Right cardiac atrium (tissue), 5 donors: ENCODE results near the gene ACTR2. TPM values are rescaled to one million over a fixed set of nuclear protein-coding genes. Genes with fewer than 3 reads are reported as not detected.

Experiments
- ATAC-seq, 2 donors: fragments of 200-7000 bp; cut with Tn5 transposase; one replicate each; pipeline versions ENCODE4 v1.8.0 to v1.9.1; 2020; ENCODE audit warnings: moderate library complexity in 2 of 2, mild to moderate bottlenecking in 1 of 2
- DNase-seq, 3 donors: peaks; one replicate each; pipeline ENCODE4 v3.0.0-alpha.2; 2020
- H3K27ac ChIP-seq: one replicate; pipeline ENCODE4 v1.5.1; 2013; ENCODE audit warnings: mild to moderate bottlenecking, low read length, control low read depth, moderate library complexity
- H3K27me3 ChIP-seq: one replicate; pipeline ENCODE4 v1.6.1; 2013; ENCODE audit not compliant: control insufficient read depth, insufficient read depth
- H3K4me1 ChIP-seq: one replicate; pipeline ENCODE4 v1.6.1; 2013; ENCODE audit warnings: low read length; ENCODE audit not compliant: control insufficient read depth, insufficient read depth
- H3K4me3 ChIP-seq: one replicate; pipeline ENCODE4 v1.5.1; 2013; ENCODE audit warnings: low read length, control low read depth
- H3K9me3 ChIP-seq: one replicate; pipeline ENCODE4 v1.6.1; 2013; ENCODE audit warnings: low read length; ENCODE audit not compliant: control insufficient read depth
- WGBS: extraction: QIAGEN DNeasy Blood & Tissue Kit; methylation state at CpG from one replicate; pipeline ENCODE4 v1.1.7; 2013; 5-methylcytosine and 5-hydroxymethylcytosine counted together
- intact Hi-C, 4 donors: fragments of 100-400 bp; cut with DNase I; formaldehyde crosslinking; loops; one replicate each; pipeline versions ENCODE4 v1.11.0 to v1.14.0; 2022 to 2023
- polyA plus RNA-seq: library from polyadenylated mRNA; stranded (reverse); fragments of 200-250 nt; gene quantifications from one replicate; pipeline ENCODE4 v1.2.3, GENCODE V29; 2013
- total RNA-seq, 4 donors: library from RNA; stranded (reverse); fragmentation: NEBNext Ultra II Directional; extraction: Animal tissue kit (Norgen Biotek cat#: 25700); gene quantifications; one replicate each; pipeline ENCODE4 v1.2.1, GENCODE V29; 2021
- donor health status: healthy with polysubstance abuse.
- donor health status: DM: no; HTN: yes; CAD: no.
- donor health status: DM: no; HTN: no; CAD: no.
- donor health status: DM: no; HTN: yes; CAD: no; lungs with severe emphysema.
- donor health status: DM: yes; HTN: yes; CAD: no.

Gene ACTR2
- total and polyA plus RNA-seq, 5 donors = 41.8 to 133 (median 112) TPM

DNA sequence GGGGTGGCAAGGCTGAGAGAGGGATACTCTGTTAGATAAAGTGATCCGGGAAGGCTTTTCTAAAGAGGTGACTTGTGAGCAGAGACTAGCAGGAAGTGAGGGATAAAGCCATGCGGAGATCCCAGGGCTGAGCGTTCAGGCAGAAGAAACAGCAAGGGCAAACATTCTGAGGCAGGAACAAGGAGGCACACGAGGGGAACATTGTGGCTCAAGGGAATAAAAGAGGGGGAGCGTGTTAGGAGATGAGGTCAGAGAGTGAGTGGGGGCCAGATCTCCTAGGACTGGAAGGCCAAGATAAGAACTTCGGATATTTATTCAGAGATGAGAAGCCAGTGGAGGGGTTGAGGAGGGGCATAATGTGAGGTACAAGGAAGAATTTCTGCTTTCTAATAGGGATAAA lies 67.1 kb downstream of the ACTR2 start:
- intact Hi-C loops = no loop called here
- no peak overlapping the region for H3K4me3 ChIP-seq
- H3K9me3 ChIP-seq = no peaks in the 10 kb centered on the region
- ATAC-seq = peak in 1 of 2 donors; percentile 60
- 37% methylated on average over 6 of the region's 6 CpGs for WGBS
- H3K27me3 ChIP-seq = no peaks in the 10 kb centered on the region
- peaks cover 2% of the 10 kb centered on the region for H3K4me1 ChIP-seq
- H3K27ac ChIP-seq = no peak overlapping the region
- DNase-seq = no peak

DNA sequence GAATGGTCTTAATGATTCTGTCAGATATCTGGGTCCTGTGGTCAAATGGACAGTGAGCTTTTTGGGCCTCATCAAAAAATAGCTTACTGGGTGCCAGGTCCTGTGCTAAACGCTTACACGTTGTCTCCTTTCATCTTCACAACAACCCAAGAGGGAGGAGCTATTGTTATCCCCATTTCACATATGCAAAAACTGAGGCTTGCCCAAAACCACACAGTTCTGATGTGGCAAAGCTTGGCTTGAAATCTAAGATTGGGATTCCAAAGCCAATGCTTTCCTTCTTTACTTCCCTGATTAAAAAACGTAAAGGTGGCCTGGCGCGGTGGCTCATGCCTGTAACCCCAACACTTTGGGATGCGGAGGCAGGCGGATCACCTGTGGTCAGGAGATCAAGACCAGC lies 69.3 kb downstream of the ACTR2 start:
- H3K4me1 ChIP-seq = peaks cover 9% of the 10 kb centered on the region
- WGBS = 94% methylated on average over 7 of the region's 7 CpGs
- no peaks in the 10 kb centered on the region for H3K9me3 ChIP-seq
- no peak overlapping the region for H3K4me3 ChIP-seq
- ATAC-seq (no peak), DNase-seq (no peak)
- intact Hi-C loops = no loop called here
- H3K27me3 ChIP-seq = no peaks in the 10 kb centered on the region
- no peak overlapping the region for H3K27ac ChIP-seq

DNA sequence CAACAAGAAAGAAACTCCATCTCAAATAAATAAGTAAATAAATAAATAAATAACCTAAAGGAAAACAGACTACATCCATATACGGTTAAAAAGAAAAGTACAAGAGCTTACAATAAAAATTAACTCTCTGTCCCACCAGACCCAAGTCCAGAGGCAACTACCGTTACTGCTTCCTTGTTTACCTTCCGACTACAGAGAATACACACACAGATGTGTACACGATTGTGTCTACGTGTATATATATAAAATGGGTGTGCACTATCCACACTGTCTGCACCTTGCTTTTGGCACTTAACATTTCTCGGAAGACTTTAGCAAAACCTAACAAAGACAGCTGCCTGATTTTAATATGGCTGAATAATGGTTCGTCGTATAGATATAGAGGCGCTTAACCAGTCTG lies 69.9 kb downstream of the ACTR2 start:
- H3K4me1 ChIP-seq = peaks cover 9% of the 10 kb centered on the region
- no peaks in the 10 kb centered on the region for H3K27me3 ChIP-seq
- 93% methylated on average over 9 of the region's 9 CpGs for WGBS
- no peak overlapping the region for H3K27ac ChIP-seq
- intact Hi-C loops = no loop called here
- DNase-seq (no peak), ATAC-seq (no peak)
- no peaks in the 10 kb centered on the region for H3K9me3 ChIP-seq
- H3K4me3 ChIP-seq = no peak overlapping the region

DNA sequence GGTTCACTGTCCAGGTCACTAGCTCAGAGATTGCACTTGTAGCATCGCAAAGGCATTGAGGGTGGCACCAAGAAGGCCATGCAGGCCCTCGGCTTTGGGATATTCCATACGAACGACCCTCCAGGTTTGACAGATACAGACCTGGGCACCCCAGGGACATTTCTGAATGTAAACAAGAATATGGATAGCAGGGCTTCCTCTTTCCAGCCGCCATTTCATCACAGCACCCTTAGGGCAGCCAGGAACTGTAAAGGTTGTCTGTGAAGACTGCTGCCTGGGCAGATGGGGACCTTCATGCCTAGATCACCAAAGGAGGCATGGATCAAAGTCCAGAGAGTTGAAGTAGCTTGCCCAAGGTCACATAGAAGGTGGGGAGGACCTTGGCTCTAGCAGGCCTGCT lies 70.5 kb downstream of the ACTR2 start:
- intact Hi-C loops = no loop called here
- H3K27me3 ChIP-seq = no peaks in the 10 kb centered on the region
- ATAC-seq (no peak), DNase-seq (no peak)
- no peaks in the 10 kb centered on the region for H3K9me3 ChIP-seq
- no peak overlapping the region for H3K4me3 ChIP-seq
- H3K27ac ChIP-seq = no peak overlapping the region
- 90% methylated on average over 5 of the region's 5 CpGs for WGBS
- H3K4me1 ChIP-seq = peaks cover 8% of the 10 kb centered on the region

DNA sequence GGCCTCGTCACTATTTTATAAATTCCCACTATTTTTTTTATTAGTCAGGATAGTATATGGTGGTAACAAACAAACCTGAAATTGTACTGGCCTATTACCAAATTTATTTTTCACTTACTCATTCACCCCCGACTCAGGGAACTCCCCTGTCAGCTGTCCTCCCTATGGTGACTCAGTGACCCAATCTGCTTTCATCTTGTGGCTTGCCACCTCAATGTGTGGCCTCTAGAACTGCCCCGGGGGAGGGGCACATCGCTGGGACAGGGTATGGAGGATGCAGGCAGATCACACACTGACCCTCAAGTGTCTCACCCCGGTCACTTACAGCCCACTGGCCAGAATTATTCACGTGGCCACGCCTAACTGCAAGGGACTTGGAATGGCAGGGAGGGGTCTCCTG lies 71.6 kb downstream of the ACTR2 start:
- Histone ChIP-seq H3K4me1 (peaks cover 8% of the 10 kb centered on the region), H3K4me3 (no peak overlapping the region), H3K9me3 (no peaks in the 10 kb centered on the region), H3K27ac (no peak overlapping the region), H3K27me3 (no peaks in the 10 kb centered on the region)
- DNase-seq = no peak
- intact Hi-C loops = no loop called here
- 84% methylated on average over 7 of the region's 7 CpGs for WGBS
- ATAC-seq = no peak

DNA sequence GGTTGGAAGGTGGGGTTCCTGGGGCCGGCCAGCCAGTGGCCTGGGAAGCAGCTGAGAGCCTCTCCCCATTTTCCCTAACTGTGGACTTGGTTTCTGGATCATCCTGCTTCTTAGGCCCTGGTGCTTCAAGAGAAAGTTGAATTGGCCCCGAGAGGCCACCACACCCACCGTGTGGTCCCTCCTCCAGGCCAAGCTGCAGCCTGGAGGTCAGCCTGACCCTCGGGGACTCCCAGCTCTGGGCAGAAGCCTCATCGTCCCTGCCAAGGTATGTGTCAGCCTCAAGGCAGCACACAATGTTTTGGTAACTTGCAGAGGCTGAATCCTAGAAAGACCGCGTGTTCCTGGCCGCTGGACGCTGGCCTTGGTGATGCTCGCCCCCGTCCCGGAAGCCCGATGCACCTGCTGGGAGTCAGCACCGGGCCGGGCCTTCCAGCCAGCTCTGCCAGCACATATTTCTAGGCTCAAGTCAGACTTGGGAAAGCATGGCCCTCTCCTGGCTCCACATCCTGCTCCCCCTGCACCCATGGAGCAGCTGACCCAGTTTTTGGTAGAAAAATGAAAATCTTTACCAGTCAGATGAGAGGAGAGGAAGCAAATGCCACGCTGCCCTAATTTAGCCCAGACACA lies 72.6 kb downstream of the ACTR2 start:
- Histone ChIP-seq H3K27me3 (no peaks in the 10 kb centered on the region), H3K27ac (peak overlapping the region; percentile 13), H3K4me1 (peaks cover 8% of the 10 kb centered on the region), H3K9me3 (no peaks in the 10 kb centered on the region), H3K4me3 (no peak overlapping the region)
- DNase-seq (peak; percentile 87 to 94 (median 91)), ATAC-seq (peak; percentile 95)
- intact Hi-C loops = no loop called here
- 38% methylated on average over 16 of the region's 16 CpGs for WGBS

DNA sequence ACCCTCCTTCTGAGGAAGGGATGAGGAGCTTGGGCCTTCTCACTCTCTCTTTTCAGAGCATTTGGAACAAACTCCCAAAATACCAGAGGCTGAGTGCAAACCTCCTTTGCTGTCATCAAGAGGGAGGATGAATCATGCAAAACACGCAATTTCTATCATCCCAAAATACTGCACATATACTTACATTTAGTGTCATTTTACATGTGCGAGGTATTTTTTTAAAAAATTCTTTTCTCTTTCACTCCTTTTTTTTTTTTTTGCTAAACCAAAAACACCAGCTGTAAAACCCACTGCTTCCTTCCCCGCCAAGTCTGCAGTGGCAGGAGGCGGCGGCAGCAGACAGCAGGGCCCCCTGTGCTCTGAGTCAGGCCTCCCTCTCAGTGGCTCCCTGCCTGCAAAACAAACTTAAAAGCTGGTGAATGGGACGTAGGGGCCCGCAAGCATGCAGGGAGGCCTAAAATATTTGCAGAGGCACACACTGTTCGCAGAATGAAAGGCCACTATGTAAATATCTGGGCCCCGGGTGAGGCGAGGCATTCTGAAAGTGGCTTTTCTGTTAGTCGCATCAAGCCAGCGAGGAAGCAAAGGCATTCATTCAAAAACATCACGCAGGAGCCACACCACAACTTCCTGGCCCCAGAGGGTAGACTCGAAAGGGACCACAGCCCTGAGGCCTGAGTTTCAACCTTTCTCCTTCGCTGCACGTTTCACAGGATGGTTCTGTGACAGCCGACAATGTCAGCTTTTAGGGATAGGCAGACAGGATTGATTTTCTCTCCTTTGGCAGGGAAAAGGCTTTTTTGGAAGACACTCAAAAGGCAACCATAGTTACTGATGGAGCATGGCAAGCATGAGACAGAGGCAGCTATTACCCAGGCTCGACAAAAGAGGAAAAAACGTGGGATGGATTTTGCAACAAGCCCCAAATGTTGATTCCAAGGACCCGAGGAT lies 73.4 kb downstream of the ACTR2 start:
- 47% methylated on average over 20 of the region's 20 CpGs for WGBS
- Histone ChIP-seq H3K27ac (peak overlapping the region; percentile 23), H3K4me1 (peaks cover 8% of the 10 kb centered on the region), H3K9me3 (no peaks in the 10 kb centered on the region), H3K27me3 (no peaks in the 10 kb centered on the region), H3K4me3 (no peak overlapping the region)
- DNase-seq (peak; percentile 52 to 74 (median 74)), ATAC-seq (peak; percentile 73 to 76)
- intact Hi-C loops = no loop called here

DNA sequence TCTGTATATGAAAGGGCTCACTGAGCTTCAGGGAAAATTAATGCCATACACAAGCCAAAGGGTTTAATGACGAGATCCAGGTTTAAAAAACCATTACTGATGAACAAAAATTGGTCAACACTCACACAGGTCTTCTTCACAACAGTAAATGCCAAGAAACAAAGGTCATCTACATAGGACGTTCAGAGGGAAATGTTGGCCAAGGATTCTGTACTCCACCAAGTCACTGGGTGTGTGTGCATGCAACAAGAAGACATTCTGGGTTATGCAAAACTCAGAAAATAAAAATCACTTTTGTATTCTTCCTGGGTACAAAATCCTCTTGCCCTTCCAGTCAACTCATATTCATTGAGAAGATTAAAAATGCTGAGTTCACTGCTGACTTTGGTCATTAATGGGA lies 78.3 kb downstream of the ACTR2 start:
- H3K27ac ChIP-seq = no peak overlapping the region
- peaks cover 11% of the 10 kb centered on the region for H3K4me1 ChIP-seq
- DNase-seq (no peak), ATAC-seq (no peak)
- no peaks in the 10 kb centered on the region for H3K27me3 ChIP-seq
- intact Hi-C loops = no loop called here
- H3K4me3 ChIP-seq = no peak overlapping the region
- 79% methylated on average over 2 of the region's 2 CpGs for WGBS
- H3K9me3 ChIP-seq = no peaks in the 10 kb centered on the region

DNA sequence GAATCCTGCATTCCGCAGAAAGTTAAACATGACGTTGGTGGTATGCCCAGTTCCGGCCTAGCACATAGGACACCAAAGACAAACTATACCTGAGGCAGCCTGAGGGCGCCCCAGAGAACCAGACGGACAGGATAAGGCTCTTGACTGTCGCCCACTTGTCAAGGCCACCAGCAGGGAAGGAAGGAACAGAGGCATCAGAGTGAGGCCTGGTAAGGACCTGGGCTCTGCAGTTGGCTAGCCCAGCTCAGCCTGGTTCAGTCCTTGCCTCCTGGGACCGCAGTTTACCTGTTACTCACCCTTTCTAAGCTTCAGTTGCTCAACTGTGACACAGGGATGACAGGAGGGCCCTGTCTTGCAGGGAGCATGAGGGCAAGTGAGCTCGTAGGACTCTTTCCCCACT lies 82.1 kb downstream of the ACTR2 start:
- Histone ChIP-seq H3K4me3 (no peak overlapping the region), H3K27me3 (no peaks in the 10 kb centered on the region), H3K9me3 (no peaks in the 10 kb centered on the region), H3K4me1 (peaks cover 9% of the 10 kb centered on the region), H3K27ac (peak overlapping the region; percentile 93)
- intact Hi-C loops = no loop called here
- DNase-seq = no peak
- ATAC-seq = peak in 1 of 2 donors; percentile 15
- 75% methylated on average over 8 of the region's 8 CpGs for WGBS

DNA sequence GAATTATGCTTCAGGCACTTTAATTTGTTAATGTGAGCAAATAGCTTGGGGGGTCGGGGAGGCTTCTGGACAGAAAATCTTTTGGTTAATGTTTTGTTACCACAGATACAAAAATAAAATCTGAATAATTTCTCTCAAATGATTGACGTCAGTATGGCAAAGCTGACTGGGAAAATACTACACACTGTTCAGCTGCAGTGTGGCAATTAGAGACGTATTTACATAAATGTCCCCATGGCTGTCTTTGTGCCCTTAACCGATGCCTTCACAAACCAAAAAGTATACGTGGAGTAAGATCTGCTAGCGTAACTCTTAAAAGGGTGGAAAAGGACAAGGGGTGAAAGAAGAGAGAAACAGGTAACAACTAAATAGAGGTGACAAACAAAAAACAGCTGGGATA lies 83.4 kb downstream of the ACTR2 start:
- Histone ChIP-seq H3K4me1 (peaks cover 9% of the 10 kb centered on the region), H3K27me3 (no peaks in the 10 kb centered on the region), H3K27ac (no peak overlapping the region), H3K4me3 (no peak overlapping the region), H3K9me3 (no peaks in the 10 kb centered on the region)
- 65% methylated on average over 6 of the region's 6 CpGs for WGBS
- intact Hi-C loops = no loop called here
- DNase-seq = no peak
- ATAC-seq = no peak

DNA sequence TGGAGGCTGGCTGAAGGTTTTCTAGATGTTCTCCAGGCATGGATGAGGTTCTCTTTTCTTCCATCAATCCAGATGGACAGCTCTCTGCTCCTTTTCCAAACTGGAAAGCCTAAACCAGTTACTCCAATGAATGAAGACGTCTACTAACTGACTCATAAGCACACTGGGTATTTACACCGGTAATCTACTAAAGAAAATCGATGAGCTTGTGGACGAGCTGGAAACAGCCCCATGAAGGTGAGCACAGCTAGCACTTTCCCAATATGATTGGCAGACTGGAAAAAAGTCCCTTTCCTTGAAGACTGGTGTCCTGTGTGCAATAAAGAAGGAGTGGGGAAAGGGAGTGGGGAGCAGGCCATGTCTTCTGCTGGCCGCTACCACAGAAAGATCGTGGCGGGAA lies 84.0 kb downstream of the ACTR2 start:
- Histone ChIP-seq H3K4me3 (no peak overlapping the region), H3K27ac (no peak overlapping the region), H3K4me1 (peaks cover 9% of the 10 kb centered on the region), H3K27me3 (no peaks in the 10 kb centered on the region), H3K9me3 (no peaks in the 10 kb centered on the region)
- ATAC-seq (no peak), DNase-seq (no peak)
- WGBS = 92% methylated on average over 7 of the region's 7 CpGs
- intact Hi-C loops = no loop called here
